Femur (tissue), 1 donor: ENCODE measurements around the gene DDX10.

Experiments
- DNase-seq: peaks from one replicate; pipeline ENCODE4 v3.0.0-alpha.2; 2017

DDX10 gene

DNA sequence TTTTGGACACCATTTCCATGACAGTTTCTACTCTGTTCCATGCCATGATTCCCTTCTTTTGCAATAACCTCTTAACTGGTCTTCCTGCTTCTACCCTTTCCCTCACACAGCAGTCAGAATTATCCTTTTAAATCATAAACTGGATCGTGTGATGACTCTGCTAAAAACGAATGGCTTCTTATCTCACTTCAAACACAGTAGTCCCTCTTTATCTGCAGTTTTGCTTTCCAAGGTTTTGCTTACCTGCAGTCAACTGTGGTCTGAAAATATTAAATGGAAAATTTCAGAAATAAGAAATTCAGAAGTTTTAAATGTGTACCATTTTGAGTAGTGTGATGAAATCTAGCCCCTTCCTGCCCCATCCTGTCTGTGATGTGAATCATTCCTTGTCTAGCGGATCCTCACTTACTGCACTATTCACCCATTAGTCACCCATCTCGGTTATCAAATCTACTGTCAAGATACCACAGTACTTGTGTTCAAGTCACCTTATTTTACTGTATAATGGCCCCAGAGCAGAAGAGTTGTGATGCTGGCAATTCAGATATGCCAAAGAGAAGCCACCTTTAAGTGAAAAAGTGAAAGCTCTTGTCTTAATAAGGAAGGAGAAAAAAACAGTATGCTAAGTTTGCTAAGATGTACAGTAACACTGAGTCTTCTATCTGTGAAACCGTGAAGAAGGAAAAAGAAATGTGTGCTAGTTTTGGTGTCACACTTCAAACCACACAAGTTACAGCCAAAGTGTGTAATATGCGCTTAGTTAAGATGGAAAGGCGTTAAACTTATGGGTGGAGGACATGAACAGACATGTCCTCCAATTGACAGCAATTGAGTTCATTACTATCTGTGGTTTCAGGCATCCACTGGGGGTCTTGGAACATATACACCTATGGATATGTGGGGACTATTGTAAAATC is 283.0 kb downstream of the DDX10 start:
- DNase-seq, result no peak

GRCh38 chr11:108958368-108959104 is 293.7 kb downstream of the DDX10 start:
- DNase-seq, result no peak

GRCh38 chr11:108959105-108959761 is 294.4 kb downstream of the DDX10 start:
- DNase-seq, result no peak

DNA sequence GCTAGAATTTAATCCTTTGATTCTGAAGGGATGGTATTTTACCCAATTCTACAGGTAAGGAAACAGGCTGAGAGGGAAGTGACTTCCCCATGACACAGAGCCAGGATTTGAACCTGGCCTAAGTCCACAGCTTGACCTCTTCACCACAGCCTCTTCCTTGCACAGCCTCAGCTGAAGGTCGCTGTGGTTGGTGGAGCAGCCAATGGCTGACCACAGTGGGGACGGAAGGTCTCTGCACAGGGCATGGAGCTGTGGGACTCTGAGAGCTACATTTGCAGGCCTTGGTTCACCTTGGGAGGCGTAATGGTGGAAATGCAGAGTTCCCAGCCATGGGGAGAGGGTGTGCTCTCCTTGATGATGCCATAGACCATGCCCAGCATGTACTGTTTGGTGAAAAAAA is 295.0 kb downstream of the DDX10 start:
- no peak for DNase-seq

DNA sequence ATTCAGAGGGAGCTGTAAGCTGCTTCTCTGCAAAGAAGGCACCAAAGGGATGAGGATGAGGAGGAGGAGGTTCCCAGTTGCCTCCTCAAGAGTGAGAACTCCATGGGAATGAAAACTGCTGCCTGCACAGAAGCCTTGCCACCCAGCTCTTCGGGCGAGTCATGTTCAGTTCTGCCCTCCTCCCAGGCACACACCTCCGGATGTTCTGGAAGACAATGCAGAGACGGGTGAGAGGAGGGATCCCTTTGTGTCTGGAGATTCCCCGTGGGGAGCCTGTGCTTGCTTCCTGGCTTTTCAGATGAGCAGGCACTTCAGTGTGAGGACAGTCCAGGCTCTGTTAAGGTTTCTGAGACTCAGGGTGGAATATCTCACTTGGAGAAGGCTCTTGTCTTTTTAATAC is 295.6 kb downstream of the DDX10 start:
- DNase-seq, result no peak

GRCh38 chr11:108961095-108961494 is 296.2 kb downstream of the DDX10 start:
- no peak for DNase-seq

DNA sequence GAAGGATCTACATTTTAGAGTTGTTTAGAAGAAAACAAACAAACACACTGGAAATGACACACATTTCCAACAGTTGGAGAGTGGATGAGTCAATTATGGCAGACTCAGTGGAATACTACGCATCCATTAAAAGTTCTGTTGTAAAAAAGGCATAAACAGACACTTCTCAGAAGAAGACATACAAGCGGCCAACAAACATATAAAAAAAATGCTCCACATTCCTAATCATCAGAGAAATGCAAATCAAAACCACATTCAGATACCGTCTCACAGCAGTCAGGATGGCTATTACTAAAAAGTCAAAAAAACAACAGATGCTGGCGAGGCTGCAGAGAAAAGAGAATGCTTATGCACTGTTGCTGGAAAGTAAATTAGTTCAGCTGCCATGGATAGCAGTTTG is 298.2 kb downstream of the DDX10 start:
- DNase-seq, result no peak

- no peak for DNase-seq
These were observed 300.6 kb downstream of the DDX10 start for GRCh38 chr11:108965306-108966001.

- DNase-seq, result no peak
These were observed 301.3 kb downstream of the DDX10 start for GRCh38 chr11:108966206-108966605.

DNA sequence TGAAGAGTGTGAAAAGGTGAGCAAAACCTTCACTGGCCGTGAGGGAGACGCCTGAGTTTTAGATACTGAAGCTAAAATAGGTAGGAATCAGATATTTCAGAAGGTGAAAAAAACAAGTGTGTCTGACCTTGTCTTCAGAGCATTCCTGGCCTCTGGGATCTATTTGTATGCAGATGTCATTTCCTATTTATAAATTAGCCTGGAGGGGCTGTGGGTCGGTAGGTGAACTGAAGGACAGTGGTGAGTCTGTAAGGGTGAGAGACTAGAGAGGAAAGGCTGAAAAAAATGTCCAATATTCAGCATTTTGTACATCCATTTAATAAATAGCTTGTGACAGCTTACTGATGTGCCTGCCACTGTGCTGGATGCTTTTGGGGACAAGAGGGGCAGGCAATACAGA is 302.1 kb downstream of the DDX10 start:
- DNase-seq, result no peak

GRCh38 chr11:108967571-108967970 is 302.7 kb downstream of the DDX10 start:
- peak; percentile 88 for DNase-seq

DNA sequence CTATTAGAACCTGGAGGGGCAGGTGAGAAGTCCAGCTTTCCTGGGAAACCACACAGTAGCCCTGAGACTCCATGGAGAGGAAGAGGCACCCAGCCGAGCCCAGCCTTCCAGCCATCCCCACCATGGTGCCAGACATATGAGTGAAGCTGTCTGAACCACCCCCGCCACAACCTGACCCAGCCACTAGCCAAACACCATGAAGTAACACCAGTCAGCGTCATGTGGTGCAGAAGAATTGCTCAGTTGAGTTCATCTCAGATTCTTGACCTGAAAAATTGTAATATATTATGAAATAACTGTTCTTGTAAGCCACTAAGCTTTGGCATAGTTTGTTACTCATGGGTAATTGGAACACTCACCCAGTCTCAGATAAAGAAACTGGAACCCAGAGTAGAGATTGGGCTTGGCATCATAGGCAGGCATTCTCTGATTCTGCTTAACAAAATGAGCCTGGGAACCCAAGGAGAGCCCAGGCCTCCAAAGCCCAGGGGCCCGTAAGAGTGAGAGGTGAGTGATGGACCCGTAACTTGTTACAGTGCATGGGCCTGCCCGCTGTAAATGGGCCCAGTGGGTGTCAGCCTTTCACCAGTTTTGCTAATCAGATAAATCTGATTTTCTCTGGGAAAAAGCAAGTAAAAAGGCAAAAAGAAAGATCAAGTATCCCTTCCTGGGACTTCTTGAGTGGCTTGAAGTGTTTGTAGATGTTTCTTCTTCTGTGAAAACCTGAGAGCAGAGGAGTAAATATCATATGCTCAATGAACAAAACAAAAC is 305.5 kb downstream of the DDX10 start:
- no peak for DNase-seq

GRCh38 chr11:108973402-108974162 is 308.7 kb downstream of the DDX10 start:
- DNase-seq, result no peak

DNA sequence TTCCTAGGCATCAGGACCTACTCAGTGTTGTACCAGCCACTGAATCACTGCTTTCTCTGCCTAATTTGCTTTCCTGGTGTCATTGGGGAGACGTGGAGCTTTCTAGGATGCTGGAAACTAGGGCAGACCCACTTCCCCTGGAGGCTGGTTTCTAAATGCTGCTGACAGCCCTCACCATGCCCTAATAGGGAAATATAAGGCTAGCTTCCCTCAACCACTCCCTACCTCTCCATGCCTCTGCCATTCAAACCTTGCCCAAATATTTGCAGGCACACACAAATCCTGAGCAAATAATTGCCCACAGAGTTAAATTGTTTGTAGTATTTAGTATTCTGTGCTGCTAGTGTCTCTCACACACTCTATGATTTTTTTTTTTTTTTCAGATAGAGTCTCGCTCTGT is 310.2 kb downstream of the DDX10 start:
- DNase-seq, result no peak

DNA sequence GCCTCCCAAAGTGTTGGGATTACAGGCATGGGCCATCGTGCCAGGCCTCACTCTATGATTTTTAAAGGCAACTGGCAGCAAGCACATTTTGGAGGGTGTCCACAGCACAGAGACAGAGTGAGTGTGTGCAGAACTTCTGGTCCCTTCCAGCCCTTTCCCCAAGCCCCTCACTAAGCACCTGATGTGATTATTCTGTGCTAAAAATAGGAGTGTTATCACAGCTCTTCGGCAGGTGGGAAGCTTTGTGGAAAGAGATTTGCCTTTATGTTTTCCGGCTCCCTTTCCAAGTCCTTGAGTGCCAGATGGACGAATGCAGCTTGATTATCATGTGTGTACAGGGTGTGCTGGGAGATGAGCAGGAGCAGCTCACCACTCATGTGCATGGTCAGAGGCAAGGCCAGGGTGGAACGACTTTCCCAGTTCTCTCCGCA is 310.8 kb downstream of the DDX10 start:
- no peak for DNase-seq

- DNase-seq, result no peak
These were observed 319.0 kb downstream of the DDX10 start for GRCh38 chr11:108983636-108984420.

GRCh38 chr11:108984523-108984922 is 319.7 kb downstream of the DDX10 start:
- no peak for DNase-seq

DNA sequence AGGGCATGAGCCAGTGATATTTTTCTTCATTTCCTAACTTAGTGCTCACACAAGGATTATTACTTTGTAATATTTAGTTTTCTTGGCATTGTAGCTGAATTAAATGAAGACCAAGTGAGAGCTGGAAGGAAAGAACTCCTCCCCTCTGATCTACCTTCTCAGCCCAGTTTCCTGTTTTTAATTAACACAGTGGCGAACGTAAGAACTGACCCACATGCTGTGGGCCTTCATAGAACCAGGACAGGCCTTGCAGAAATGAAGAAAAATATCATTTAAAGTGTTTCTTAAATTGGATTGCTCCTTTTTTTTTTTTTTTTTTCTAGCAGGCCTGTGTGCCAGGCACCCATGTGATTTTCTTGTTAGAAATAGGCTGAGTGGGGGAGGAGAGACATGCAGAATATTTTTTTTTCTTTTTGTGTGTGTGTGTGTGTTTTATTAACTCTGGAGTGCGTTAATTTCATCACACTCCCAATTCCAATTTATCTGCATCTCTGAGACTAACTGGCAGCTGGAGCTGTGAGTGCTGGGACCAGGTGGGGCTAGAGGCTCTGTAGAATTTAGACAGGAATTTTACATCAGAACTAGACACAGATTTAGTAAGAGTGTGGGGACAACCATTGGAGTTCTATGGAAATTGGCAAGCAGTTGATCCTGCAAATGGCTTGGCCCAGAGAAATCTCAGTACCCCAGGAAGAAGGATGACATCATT is 320.5 kb downstream of the DDX10 start:
- no peak for DNase-seq

DNA sequence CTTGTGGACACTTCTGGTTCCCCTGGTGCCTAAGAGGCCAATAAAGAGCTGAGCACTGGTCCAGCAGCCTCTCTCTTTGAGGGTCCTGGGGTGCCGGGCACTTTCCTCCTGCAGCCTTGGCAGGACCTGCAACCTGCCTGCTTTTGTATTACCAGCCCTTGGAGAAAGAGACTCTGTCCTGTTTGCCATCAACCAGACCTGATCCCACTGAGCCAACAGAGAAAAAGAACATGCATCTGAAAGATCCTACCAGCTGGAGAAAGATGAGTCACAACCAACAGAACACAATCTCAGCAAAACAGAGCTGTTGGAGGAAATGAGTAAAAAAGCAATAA is 321.0 kb downstream of the DDX10 start:
- DNase-seq, result no peak
